22Rv1 (cell line): ENCODE results near the gene ASB3.

Source experiments
- CTCF ChIP-seq: fragments of 450-650 bp; IDR thresholded peaks from 2 replicates; pipeline ENCODE4 v1.5.1; 2017; ENCODE audit warnings: mild to moderate bottlenecking
- ZFX ChIP-seq: fragments of 450-650 bp; IDR thresholded peaks from 2 replicates; pipeline ENCODE4 v1.6.1; 2017; ENCODE audit warnings: antibody characterized with exemption, borderline replicate concordance

- TF ChIP-seq CTCF: no peak
- no peak for TF ChIP-seq ZFX
Measured at GRCh38 chr2:53655256-53655655, 131.5 kb downstream of the ASB3 start.
